A549 (cell line): ENCODE measurements around the gene PARVB.

Experiments used
- BHLHE40 ChIP-seq: IDR thresholded peaks from 2 replicates; pipeline ENCODE4 v1.6.1; 2012; ENCODE audit warnings: low read depth, low read length, inconsistent platforms
- EP300 ChIP-seq, 2 experiments: fragments of >200 bp; sonication (Bioruptor Twin); formaldehyde crosslinking; IDR thresholded peaks; 2 replicates in 1 of 2; 3 replicates in 1 of 2; pipeline ENCODE4 v1.6.1; 2016 to 2017
- POLR2A ChIP-seq: IDR thresholded peaks from 2 replicates; pipeline ENCODE4 v1.6.1; 2012; ENCODE audit warnings: mild to moderate bottlenecking, low read length
- SMC3 ChIP-seq: fragments of >200 bp; sonication (Bioruptor Twin); formaldehyde crosslinking; IDR thresholded peaks from 3 replicates; pipeline ENCODE4 v1.6.1; 2018; ENCODE audit warnings: inconsistent platforms
- TF ChIP-seq, protein P1 (sequence below): fragments of >200 bp; sonication (Bioruptor Twin); formaldehyde crosslinking; IDR thresholded peaks from 3 replicates; pipeline ENCODE4 v1.5.1; 2016

DNA sequence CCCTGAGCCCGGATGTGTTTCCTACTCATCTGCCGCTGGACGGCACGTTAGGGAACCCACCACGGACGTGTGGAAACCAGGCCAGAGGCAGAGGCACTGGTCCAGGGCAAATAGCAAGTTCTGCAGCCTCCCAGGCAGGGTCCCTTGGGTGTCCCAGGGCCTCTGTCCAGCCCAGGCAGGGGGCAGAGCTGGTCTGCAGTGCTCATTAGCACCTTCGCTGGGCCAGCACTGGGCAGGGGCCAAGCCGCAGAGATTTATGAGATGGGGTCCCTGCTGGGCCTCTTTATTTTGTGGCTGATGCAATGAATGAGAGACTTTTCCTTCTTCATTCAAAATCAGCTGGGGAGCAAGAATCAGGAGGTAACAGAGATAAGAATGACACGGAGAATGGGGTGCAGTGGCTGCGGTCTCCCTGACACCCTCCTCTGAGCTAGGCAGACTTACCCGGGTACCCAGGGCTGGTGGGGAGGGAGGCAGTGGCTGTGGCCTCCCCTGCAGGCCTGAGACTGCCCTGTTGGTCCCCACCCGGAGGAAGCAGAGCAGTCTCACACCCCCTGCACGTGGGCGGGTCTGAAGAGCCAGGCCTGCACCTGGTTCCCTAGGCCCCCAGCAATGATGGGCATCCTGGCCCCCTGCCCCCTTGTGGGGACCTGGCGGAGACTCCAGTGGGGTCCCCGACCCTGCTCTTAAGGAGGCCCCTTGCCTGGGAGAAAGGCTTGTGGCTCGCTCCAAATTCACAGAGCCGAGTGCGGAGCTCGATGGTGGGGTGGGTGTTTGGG, 142.6 kb downstream of the PARVB start:
- TF ChIP-seq EP300 (IDR thresholded peaks at IDR 0.05), result no peak
- TF ChIP-seq, protein P1, sequence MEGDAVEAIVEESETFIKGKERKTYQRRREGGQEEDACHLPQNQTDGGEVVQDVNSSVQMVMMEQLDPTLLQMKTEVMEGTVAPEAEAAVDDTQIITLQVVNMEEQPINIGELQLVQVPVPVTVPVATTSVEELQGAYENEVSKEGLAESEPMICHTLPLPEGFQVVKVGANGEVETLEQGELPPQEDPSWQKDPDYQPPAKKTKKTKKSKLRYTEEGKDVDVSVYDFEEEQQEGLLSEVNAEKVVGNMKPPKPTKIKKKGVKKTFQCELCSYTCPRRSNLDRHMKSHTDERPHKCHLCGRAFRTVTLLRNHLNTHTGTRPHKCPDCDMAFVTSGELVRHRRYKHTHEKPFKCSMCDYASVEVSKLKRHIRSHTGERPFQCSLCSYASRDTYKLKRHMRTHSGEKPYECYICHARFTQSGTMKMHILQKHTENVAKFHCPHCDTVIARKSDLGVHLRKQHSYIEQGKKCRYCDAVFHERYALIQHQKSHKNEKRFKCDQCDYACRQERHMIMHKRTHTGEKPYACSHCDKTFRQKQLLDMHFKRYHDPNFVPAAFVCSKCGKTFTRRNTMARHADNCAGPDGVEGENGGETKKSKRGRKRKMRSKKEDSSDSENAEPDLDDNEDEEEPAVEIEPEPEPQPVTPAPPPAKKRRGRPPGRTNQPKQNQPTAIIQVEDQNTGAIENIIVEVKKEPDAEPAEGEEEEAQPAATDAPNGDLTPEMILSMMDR, result no peak
- no peak for TF ChIP-seq BHLHE40
- TF ChIP-seq SMC3, result no peak
- no peak for TF ChIP-seq POLR2A
